Natural killer cell (primary cell): ENCODE results near the gene CA10. TPM values are rescaled to one million over a fixed set of nuclear protein-coding genes. Genes with fewer than 3 reads are reported as not detected.

Source experiments
- ATAC-seq, 3 donors: fragments of 150-1000 bp in 2 of 3; fragments of 200-7000 bp in 1 of 3; cut with Tn5 transposase; 1 replicate in 1 of 3; 2 replicates in 2 of 3; pipeline ENCODE4 v1.10.0; 2021; ENCODE audit warnings: mild to moderate bottlenecking in 2 of 3, moderate library complexity in 2 of 3
- DNase-seq, 2 donors: peaks; one replicate each; pipeline versions ENCODE4 v3.0.0 to v3.0.0-alpha.2; 2013 to 2021; ENCODE audit warnings: mixed read lengths in 1 of 2
- H3K27ac ChIP-seq: one replicate; pipeline ENCODE4 v1.5.1; 2013; ENCODE audit warnings: mild to moderate bottlenecking, low read length
- H3K27me3 ChIP-seq: one replicate; pipeline ENCODE4 v1.6.1; 2013; ENCODE audit warnings: low read length; ENCODE audit not compliant: control insufficient read depth, insufficient read depth
- H3K36me3 ChIP-seq: one replicate; pipeline ENCODE4 v1.6.1; 2013; ENCODE audit warnings: low read length; ENCODE audit not compliant: control insufficient read depth, insufficient read depth
- H3K4me1 ChIP-seq: one replicate; pipeline ENCODE4 v1.6.1; 2013; ENCODE audit warnings: low read length; ENCODE audit not compliant: control insufficient read depth, insufficient read depth
- H3K4me3 ChIP-seq: one replicate; pipeline ENCODE4 v1.5.1; 2013; ENCODE audit warnings: low read length
- H3K9me3 ChIP-seq: one replicate; pipeline ENCODE4 v1.6.1; 2013; ENCODE audit warnings: low read length; ENCODE audit not compliant: control insufficient read depth, insufficient read depth
- H3K27ac Mint-ChIP-seq, 2 donors: one replicate each; pipeline ENCODE4 v1.8.0; 2022; ENCODE audit warnings: mild to moderate bottlenecking in 2 of 2, mixed read lengths in 2 of 2, moderate library complexity in 1 of 2
- H3K27me3 Mint-ChIP-seq, 2 donors: one replicate each; pipeline ENCODE4 v1.8.0; 2022; ENCODE audit warnings: low read depth in 2 of 2, mixed read lengths in 2 of 2
- H3K36me3 Mint-ChIP-seq: one replicate; pipeline ENCODE4 v1.8.0; 2022; ENCODE audit warnings: mixed read lengths
- H3K4me1 Mint-ChIP-seq, 2 donors: one replicate each; pipeline ENCODE4 v1.8.0; 2022; ENCODE audit warnings: mixed read lengths in 2 of 2
- H3K4me3 Mint-ChIP-seq: one replicate; pipeline ENCODE4 v1.8.0; 2022; ENCODE audit warnings: mild to moderate bottlenecking, moderate library complexity, mixed read lengths
- H3K9me3 Mint-ChIP-seq, 2 donors: one replicate each; pipeline ENCODE4 v1.8.0; 2022; ENCODE audit warnings: mixed read lengths in 2 of 2
- WGBS: methylation state at CpG from one replicate; pipeline ENCODE4 v1.1.7; 2013; ENCODE audit warnings: missing lambda C conversion rate; ENCODE audit not compliant: insufficient coverage; 5-methylcytosine and 5-hydroxymethylcytosine counted together
- intact Hi-C: fragments of 100-400 bp; cut with micrococcal nuclease; formaldehyde crosslinking; loops from one replicate; pipeline ENCODE4 v1.14.2; 2022
- total RNA-seq, 4 donors: library from RNA; stranded (reverse); fragments of 120-200 nt in 1 of 4; gene quantifications; one replicate each; pipeline versions ENCODE4 v1.2.3 to v1.2.4, GENCODE V29; 2013 to 2022
- TF ChIP-seq, protein P1 (sequence below): fragments of 200-600 bp; IDR thresholded peaks from one replicate; pipeline ENCODE4 v1.8.0; 2022; ENCODE audit warnings: antibody characterized with exemption

Gene CA10
- total RNA-seq, 3 donors from 2014 or later (not counting 1 experiment from before 2014, with no cell fraction given) = not detected

DNA sequence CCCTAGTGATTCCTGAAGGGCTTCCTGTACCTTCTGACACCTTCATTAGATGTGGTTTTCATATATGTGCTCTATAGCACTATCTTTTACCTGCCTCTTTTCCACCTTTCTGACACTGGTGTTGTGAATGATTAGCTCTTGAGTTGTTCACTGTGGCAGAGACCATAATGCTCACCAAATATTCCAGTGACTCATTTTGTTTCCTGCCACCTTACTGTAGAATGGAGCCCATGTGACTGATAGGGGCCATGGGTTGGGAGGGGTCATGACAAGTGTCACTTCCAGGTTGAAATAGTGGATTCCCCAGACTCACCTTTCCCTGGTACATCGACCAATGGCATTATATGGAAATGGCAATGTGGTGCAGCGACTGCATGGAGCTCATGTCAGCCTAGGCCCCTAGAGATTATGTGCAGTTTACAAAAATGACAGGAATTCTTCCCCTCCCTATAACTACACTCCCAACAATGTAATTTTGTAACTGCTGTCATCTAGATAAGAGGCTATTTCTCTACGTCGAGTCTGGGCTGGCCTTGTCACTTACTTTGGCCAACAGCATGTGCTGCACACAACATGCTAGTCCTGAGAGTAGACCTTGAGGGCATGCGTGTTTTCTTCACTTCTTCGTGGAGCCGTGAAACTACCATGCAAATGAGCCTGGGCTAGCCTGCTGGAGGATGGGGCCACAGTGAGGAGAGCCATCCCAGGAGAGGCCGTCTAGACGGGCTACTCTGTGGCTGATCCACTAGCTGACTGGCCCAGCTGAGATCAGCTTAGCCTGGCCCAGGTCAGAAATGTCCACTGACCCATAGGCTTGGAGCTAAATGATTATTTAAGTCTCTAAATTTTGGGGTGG is 409.5 kb downstream of the CA10 start:
- no peaks in the 10 kb centered on the region for H3K36me3 ChIP-seq
- TF ChIP-seq, protein P1, sequence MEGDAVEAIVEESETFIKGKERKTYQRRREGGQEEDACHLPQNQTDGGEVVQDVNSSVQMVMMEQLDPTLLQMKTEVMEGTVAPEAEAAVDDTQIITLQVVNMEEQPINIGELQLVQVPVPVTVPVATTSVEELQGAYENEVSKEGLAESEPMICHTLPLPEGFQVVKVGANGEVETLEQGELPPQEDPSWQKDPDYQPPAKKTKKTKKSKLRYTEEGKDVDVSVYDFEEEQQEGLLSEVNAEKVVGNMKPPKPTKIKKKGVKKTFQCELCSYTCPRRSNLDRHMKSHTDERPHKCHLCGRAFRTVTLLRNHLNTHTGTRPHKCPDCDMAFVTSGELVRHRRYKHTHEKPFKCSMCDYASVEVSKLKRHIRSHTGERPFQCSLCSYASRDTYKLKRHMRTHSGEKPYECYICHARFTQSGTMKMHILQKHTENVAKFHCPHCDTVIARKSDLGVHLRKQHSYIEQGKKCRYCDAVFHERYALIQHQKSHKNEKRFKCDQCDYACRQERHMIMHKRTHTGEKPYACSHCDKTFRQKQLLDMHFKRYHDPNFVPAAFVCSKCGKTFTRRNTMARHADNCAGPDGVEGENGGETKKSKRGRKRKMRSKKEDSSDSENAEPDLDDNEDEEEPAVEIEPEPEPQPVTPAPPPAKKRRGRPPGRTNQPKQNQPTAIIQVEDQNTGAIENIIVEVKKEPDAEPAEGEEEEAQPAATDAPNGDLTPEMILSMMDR = no peak
- Mint-ChIP-seq H3K36me3 (no peaks in the 10 kb centered on the region), H3K4me3 (no peak overlapping the region), H3K9me3 (no peaks in the 10 kb centered on the region), H3K27me3 (no peaks in the 10 kb centered on the region), H3K4me1 (peaks cover 0 to 4% of the 10 kb centered on the region in 2 donors), H3K27ac (no peak overlapping the region)
- no peak for DNase-seq
- no peak overlapping the region for H3K27ac ChIP-seq
- intact Hi-C loops = no loop called here
- ATAC-seq = no peak
- H3K4me1 ChIP-seq = no peaks in the 10 kb centered on the region
- no peak overlapping the region for H3K4me3 ChIP-seq
- H3K27me3 ChIP-seq = no peaks in the 10 kb centered on the region
- 84% methylated on average over 9 of the region's 9 CpGs for WGBS
- no peaks in the 10 kb centered on the region for H3K9me3 ChIP-seq

GRCh38 chr17:51746421-51746820 is 412.1 kb downstream of the CA10 start:
- no peak overlapping the region for H3K4me3 ChIP-seq
- ATAC-seq (no peak), DNase-seq (no peak)
- Mint-ChIP-seq H3K27me3 (no peaks in the 10 kb centered on the region), H3K27ac (no peak overlapping the region), H3K9me3 (no peaks in the 10 kb centered on the region), H3K4me1 (peaks cover 0 to 4% of the 10 kb centered on the region in 2 donors), H3K36me3 (no peaks in the 10 kb centered on the region), H3K4me3 (no peak overlapping the region)
- intact Hi-C loops = no loop called here
- H3K9me3 ChIP-seq = no peaks in the 10 kb centered on the region
- H3K4me1 ChIP-seq = no peaks in the 10 kb centered on the region
- no peaks in the 10 kb centered on the region for H3K27me3 ChIP-seq
- TF ChIP-seq, protein P1 = no peak
- H3K36me3 ChIP-seq = no peaks in the 10 kb centered on the region
- H3K27ac ChIP-seq = no peak overlapping the region

- no peak for ATAC-seq
- DNase-seq = no peak
- Histone ChIP-seq H3K4me3 (no peak overlapping the region), H3K27me3 (no peaks in the 10 kb centered on the region), H3K4me1 (no peaks in the 10 kb centered on the region), H3K36me3 (no peaks in the 10 kb centered on the region), H3K9me3 (no peaks in the 10 kb centered on the region), H3K27ac (no peak overlapping the region)
- no peak overlapping the region for H3K27ac Mint-ChIP-seq
- intact Hi-C loops = no loop called here
- TF ChIP-seq, protein P1 = no peak
- no peaks in the 10 kb centered on the region for H3K27me3 Mint-ChIP-seq
- no peak overlapping the region for H3K4me3 Mint-ChIP-seq
- H3K4me1 Mint-ChIP-seq = peaks cover 0 to 4% of the 10 kb centered on the region in 2 donors
- H3K36me3 Mint-ChIP-seq = no peaks in the 10 kb centered on the region
- H3K9me3 Mint-ChIP-seq = no peaks in the 10 kb centered on the region
- 5% methylated on average over 2 of the region's 2 CpGs for WGBS
Measured at GRCh38 chr17:51745993-51746392, 412.5 kb downstream of the CA10 start.

- 78% methylated on average over 2 of the region's 4 CpGs for WGBS
- no peak overlapping the region for H3K4me3 ChIP-seq
- H3K36me3 ChIP-seq = no peaks in the 10 kb centered on the region
- no peak overlapping the region for H3K27ac ChIP-seq
- Mint-ChIP-seq H3K4me1 (peaks cover 0 to under 1% of the 10 kb centered on the region in 2 donors), H3K36me3 (no peaks in the 10 kb centered on the region), H3K27ac (no peak overlapping the region), H3K4me3 (no peak overlapping the region), H3K27me3 (peaks cover 0 to 2% of the 10 kb centered on the region in 2 donors), H3K9me3 (no peaks in the 10 kb centered on the region)
- no peaks in the 10 kb centered on the region for H3K4me1 ChIP-seq
- H3K27me3 ChIP-seq = no peaks in the 10 kb centered on the region
- no peak for ATAC-seq
- intact Hi-C loops = no loop called here
- TF ChIP-seq, protein P1 = no peak
- DNase-seq = no peak
- H3K9me3 ChIP-seq = no peaks in the 10 kb centered on the region
Measured at GRCh38 chr17:51743477-51743876, 415.0 kb downstream of the CA10 start.
